ENCODE measurements around the gene CLDN15.
"Not testable (repeated sequence)": the region's sequence is repeated elsewhere in the genome, so short reads cannot be mapped to it uniquely, and the experiment has no call there.

The CLDN15 gene

GRCh38 chr7:101200862-101201599 is 36.6 kb downstream of the CLDN15 start, which contains the start of gene MOGAT3:
TSS of gene MOGAT3 (minus strand) at chr7:101201036. CDS start at chr7:101200854, 182 bp downstream.
- H3K4me3 ChIP-seq, result no peak within 1 kb of the TSS
- H3K27ac ChIP-seq, result no peak within 1 kb of the TSS
- no peaks in the 10 kb centered on the region for H3K36me3 ChIP-seq (ENCODE audit: insufficient read depth, low read length)
- TF ChIP-seq FOXP2 (optimal IDR thresholded peaks at IDR 0.05; ENCODE audit: control extremely low read depth, extremely low read length, insufficient read depth) (no peak), EZH2 (IDR thresholded peaks at IDR 0.05) (no peak), POLR2AphosphoS5 (IDR thresholded peaks at IDR 0.05; ENCODE audit: borderline replicate concordance, low read depth, low read length) (no peak)
- no peak within 1 kb of the TSS for H3K9ac ChIP-seq (ENCODE audit: insufficient read length)
- DNase-seq (ENCODE audit: low read depth, low spot score), result no peak
- H3K9me3 ChIP-seq (ENCODE audit: low read depth, low read length), result no peaks in the 10 kb centered on the region

DNA sequence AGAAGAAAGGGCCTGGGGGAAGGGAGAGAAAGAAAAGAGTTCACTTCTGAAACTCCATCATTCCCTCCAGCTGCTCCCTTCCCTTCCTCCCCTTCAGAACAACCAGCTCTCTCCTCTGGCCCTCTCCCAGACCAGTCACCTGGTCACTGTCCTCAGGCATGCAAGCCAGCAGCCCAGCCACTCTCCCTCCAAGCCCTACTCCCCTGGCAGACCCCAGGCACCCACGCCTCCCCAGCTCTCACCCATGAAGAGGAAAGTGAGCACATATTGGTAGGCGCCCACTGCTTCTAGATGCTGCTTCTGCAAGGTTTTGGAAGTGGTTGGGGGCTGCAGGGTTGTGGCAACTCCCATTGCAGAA is 37.1 kb downstream of the CLDN15 start:
- DNase-seq (ENCODE audit: low read depth, low spot score), result no peak
- Histone ChIP-seq H3K36me3 (ENCODE audit: insufficient read depth, low read length) (no peaks in the 10 kb centered on the region), H3K4me3 (no peak overlapping the region), H3K9ac (ENCODE audit: insufficient read length) (no peak overlapping the region), H3K9me3 (ENCODE audit: low read depth, low read length) (no peaks in the 10 kb centered on the region), H3K27ac (no peak overlapping the region)
- TF ChIP-seq POLR2AphosphoS5 (IDR thresholded peaks at IDR 0.05; ENCODE audit: borderline replicate concordance, low read depth, low read length), result no peak
- no peak for TF ChIP-seq FOXP2 (optimal IDR thresholded peaks at IDR 0.05; ENCODE audit: control extremely low read depth, extremely low read length, insufficient read depth)
- no peak for TF ChIP-seq EZH2 (IDR thresholded peaks at IDR 0.05)

DNA sequence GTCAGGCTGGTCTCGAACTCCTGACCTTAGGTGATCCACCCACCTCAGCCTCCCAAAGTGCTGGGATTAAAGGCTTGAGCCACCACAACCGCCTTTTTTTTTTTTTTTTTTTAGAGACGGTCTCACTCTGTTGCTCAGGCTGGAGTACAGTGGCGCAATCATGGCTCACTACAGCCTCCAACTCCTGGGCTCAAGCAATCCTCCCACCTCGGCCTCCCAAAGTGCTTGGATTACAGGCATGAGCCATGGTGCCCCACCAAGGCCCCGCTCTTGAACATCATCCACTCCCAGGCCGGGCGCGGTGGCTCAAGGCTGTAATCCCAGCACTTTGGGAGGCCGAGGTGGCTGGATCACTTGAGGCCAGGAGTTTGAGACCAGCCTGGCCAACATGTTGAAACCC is 38.1 kb downstream of the CLDN15 start:
- not testable (repeated sequence) for H3K9me3 ChIP-seq (ENCODE audit: low read depth, low read length); H3K4me3 ChIP-seq; H3K36me3 ChIP-seq (ENCODE audit: insufficient read depth, low read length); DNase-seq (ENCODE audit: low read depth, low spot score); H3K27ac ChIP-seq; H3K9ac ChIP-seq (ENCODE audit: insufficient read length)

- no peaks in the 10 kb centered on the region for H3K9me3 ChIP-seq (ENCODE audit: low read depth, low read length)
- H3K36me3 ChIP-seq (ENCODE audit: insufficient read depth, low read length), result no peaks in the 10 kb centered on the region
- no peak for TF ChIP-seq POLR2AphosphoS5 (IDR thresholded peaks at IDR 0.05; ENCODE audit: borderline replicate concordance, low read depth, low read length)
- TF ChIP-seq FOXP2 (optimal IDR thresholded peaks at IDR 0.05; ENCODE audit: control extremely low read depth, extremely low read length, insufficient read depth), result no peak
- no peak for TF ChIP-seq EZH2 (IDR thresholded peaks at IDR 0.05)
- H3K27ac ChIP-seq, result no peak overlapping the region
- no peak overlapping the region for H3K9ac ChIP-seq (ENCODE audit: insufficient read length)
- H3K4me3 ChIP-seq, result no peak overlapping the region
- DNase-seq (ENCODE audit: low read depth, low spot score), result no peak
Measured at GRCh38 chr7:101198476-101198875, 39.1 kb downstream of the CLDN15 start.

GRCh38 chr7:101197991-101198390 is 39.6 kb downstream of the CLDN15 start:
- H3K27ac ChIP-seq, result no peak overlapping the region
- H3K4me3 ChIP-seq, result no peak overlapping the region
- no peaks in the 10 kb centered on the region for H3K36me3 ChIP-seq (ENCODE audit: insufficient read depth, low read length)
- TF ChIP-seq FOXP2 (optimal IDR thresholded peaks at IDR 0.05; ENCODE audit: control extremely low read depth, extremely low read length, insufficient read depth) (no peak), POLR2AphosphoS5 (IDR thresholded peaks at IDR 0.05; ENCODE audit: borderline replicate concordance, low read depth, low read length) (no peak)
- H3K9me3 ChIP-seq (ENCODE audit: low read depth, low read length), result no peaks in the 10 kb centered on the region
- H3K9ac ChIP-seq (ENCODE audit: insufficient read length), result no peak overlapping the region
- no peak for DNase-seq (ENCODE audit: low read depth, low spot score)

- Histone ChIP-seq H3K27ac (no peak overlapping the region), H3K4me3 (no peak overlapping the region), H3K9ac (ENCODE audit: insufficient read length) (no peak overlapping the region), H3K9me3 (ENCODE audit: low read depth, low read length) (no peaks in the 10 kb centered on the region), H3K36me3 (ENCODE audit: insufficient read depth, low read length) (no peaks in the 10 kb centered on the region)
- no peak for TF ChIP-seq FOXP2 (optimal IDR thresholded peaks at IDR 0.05; ENCODE audit: control extremely low read depth, extremely low read length, insufficient read depth)
- TF ChIP-seq POLR2AphosphoS5 (IDR thresholded peaks at IDR 0.05; ENCODE audit: borderline replicate concordance, low read depth, low read length), result no peak
- no peak for TF ChIP-seq EZH2 (IDR thresholded peaks at IDR 0.05)
- DNase-seq (ENCODE audit: low read depth, low spot score), result no peak
Measured at GRCh38 chr7:101195884-101196283, 41.7 kb downstream of the CLDN15 start.

DNA sequence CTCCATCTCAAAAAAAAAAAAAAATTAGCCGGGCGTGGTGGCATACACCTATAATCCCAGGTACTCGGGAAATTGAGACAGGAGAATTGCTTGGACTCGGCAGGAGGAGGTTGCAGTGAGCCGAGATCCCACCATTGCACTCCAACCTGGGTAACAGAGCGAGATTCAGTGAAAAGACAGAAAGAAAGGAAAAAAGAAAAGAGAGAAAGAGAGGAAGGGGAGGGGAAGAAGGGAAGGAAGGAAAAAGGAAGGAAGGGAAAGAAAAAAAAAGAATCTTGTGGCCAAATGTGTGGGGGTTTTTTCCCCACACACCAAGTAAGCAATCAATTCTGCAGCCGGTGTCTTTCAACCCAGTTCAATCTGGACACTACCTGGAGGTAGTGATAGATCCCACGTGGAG is 48.5 kb downstream of the CLDN15 start:
- Histone ChIP-seq H3K36me3 (ENCODE audit: insufficient read depth, low read length) (no peaks in the 10 kb centered on the region), H3K9me3 (ENCODE audit: low read depth, low read length) (no peaks in the 10 kb centered on the region), H3K9ac (ENCODE audit: insufficient read length) (no peak overlapping the region), H3K4me3 (no peak overlapping the region), H3K27ac (no peak overlapping the region)
- DNase-seq (ENCODE audit: low read depth, low spot score), result no peak
- TF ChIP-seq EZH2 (IDR thresholded peaks at IDR 0.05) (no peak), FOXP2 (optimal IDR thresholded peaks at IDR 0.05; ENCODE audit: control extremely low read depth, extremely low read length, insufficient read depth) (no peak), POLR2AphosphoS5 (IDR thresholded peaks at IDR 0.05; ENCODE audit: borderline replicate concordance, low read depth, low read length) (no peak)

GRCh38 chr7:101186844-101187428 is 50.7 kb downstream of the CLDN15 start:
- Histone ChIP-seq H3K36me3 (ENCODE audit: insufficient read depth, low read length) (no peaks in the 10 kb centered on the region), H3K27ac (no peak overlapping the region), H3K4me3 (no peak overlapping the region), H3K9me3 (ENCODE audit: low read depth, low read length) (no peaks in the 10 kb centered on the region), H3K9ac (ENCODE audit: insufficient read length) (no peak overlapping the region)
- no peak for TF ChIP-seq FOXP2 (optimal IDR thresholded peaks at IDR 0.05; ENCODE audit: control extremely low read depth, extremely low read length, insufficient read depth)
- no peak for DNase-seq (ENCODE audit: low read depth, low spot score)

DNA sequence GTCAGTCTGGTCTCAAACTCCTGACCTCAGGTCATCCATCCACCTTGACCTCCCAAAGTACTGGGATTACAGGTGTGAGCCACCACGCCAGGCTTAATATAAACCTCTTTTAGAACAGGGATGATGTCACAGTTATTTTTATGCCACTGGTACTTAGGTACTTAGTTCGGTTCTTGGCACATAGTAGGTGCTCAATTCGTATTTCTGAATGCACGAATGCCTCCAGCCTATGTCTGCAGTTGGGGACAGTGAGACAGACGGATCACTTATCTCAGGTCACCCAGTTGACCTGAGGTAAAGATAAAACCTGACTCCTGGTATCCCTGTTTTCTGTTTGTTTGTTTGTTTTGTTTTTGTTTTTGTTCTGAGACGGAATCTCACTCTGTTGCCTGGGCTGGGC is 51.4 kb downstream of the CLDN15 start:
- no peak for TF ChIP-seq POLR2AphosphoS5 (IDR thresholded peaks at IDR 0.05; ENCODE audit: borderline replicate concordance, low read depth, low read length)
- no peak for TF ChIP-seq EZH2 (IDR thresholded peaks at IDR 0.05)
- TF ChIP-seq FOXP2 (optimal IDR thresholded peaks at IDR 0.05; ENCODE audit: control extremely low read depth, extremely low read length, insufficient read depth), result no peak
- H3K36me3 ChIP-seq (ENCODE audit: insufficient read depth, low read length), result no peaks in the 10 kb centered on the region
- no peaks in the 10 kb centered on the region for H3K9me3 ChIP-seq (ENCODE audit: low read depth, low read length)
- H3K4me3 ChIP-seq, result no peak overlapping the region
- no peak for DNase-seq (ENCODE audit: low read depth, low spot score)
- no peak overlapping the region for H3K9ac ChIP-seq (ENCODE audit: insufficient read length)
- H3K27ac ChIP-seq, result no peak overlapping the region

All from SK-N-MC (cell line).